NOMO-1 treated with dmso at 0.1 percent for 144 hours (cell line): ENCODE measurements around the gene SPACA5.
"Not testable (repeated sequence)": the region's sequence is repeated elsewhere in the genome, so short reads cannot be mapped to it uniquely, and the experiment has no call there.

Experiments used
- DNase-seq: peaks from one replicate; lab custom pipeline; 2025; ENCODE audit not compliant: unreplicated experiment; lab: John Stamatoyannopoulos, UW

Gene SPACA5

DNA sequence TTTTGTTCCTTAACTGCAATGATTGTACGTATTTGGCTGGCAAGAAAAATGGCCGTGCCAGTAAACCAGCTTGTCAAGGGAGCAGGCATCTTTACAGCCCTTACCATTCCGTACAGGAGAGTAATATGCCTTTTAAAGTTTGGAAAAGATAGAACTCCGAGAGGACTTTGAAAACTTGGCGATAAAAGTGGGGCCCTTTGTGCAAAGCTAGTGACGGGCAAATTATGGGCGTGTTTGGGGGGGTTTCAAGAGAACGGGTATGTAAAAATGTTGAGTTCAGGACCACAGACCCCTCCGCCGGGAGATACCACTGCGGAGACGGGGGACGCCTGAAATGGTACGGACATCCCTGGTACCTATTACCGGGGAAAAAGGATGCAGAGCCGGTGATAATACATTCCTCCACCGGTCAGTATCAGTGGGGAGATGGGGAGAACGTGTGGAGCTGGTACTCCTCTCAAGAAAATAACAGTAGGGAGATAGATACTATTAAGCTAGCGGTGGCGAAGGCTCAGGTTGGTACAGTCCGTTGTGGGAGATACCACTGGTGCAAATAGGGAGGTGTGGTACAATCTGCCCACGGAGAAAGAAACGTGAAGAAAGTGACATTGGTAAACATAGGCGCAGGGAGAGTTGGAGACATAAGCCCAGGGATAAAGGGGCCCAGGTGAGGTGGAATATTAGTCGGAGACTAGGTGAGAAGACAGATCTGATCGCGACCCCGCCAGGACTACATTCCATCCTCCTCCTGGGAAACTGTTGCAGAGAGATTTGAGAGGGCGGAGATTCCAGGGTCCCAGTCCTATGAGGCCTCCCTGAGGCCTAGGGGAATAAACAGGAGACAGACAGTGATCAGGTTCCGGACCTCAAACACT is 14.5 kb downstream of the SPACA5 start:
- DNase-seq, result peak; percentile 54

GRCh38 chrX:48022100-48022499 is 15.3 kb downstream of the SPACA5 start:
- DNase-seq, result no peak

DNA sequence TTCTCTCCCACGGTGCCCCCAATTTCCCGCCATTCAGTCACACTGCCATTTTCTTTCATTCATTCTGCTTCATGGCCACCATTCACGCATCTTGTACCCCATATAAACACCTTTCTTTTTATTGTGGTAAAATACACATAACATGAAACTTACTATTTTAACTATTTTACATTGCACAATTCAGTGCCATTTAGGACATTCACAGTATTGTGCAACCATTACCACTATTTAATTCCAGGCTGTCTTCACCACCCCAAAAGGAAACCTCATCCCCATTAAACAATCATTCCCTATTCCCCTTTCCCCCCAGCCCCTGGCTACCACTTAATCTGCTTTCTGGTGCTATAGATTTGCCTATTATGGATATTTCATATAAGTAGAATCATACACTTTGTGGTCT is 15.9 kb downstream of the SPACA5 start:
- no peak for DNase-seq

GRCh38 chrX:48025561-48025960 is 18.8 kb downstream of the SPACA5 start:
- no peak for DNase-seq

- not testable (repeated sequence) for DNase-seq
These were observed 20.8 kb downstream of the SPACA5 start for GRCh38 chrX:48027545-48027944.

GRCh38 chrX:48028091-48028490 is 21.3 kb downstream of the SPACA5 start:
- DNase-seq, result no peak

DNA sequence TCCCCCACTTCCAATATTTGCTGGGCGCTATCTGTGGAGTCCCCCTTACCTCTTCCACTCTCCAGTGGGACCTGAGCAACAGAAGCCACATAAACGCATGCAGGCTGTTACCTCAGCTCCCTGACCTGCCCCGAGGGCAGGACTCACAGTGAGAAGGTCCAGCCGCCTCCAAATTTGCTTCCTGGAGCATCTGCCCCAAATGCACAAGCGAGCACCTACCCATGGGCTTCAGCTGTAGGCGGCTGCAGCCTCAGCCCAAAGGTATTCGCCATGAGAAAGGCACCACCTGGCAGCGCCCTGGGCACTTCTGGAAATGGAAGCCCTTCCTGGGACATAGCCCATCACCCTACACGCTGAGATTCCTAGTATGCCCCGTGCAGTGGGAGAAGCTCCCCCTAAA is 23.4 kb downstream of the SPACA5 start:
- no peak for DNase-seq

- not testable (repeated sequence) for DNase-seq
These were observed 23.9 kb downstream of the SPACA5 start for GRCh38 chrX:48030641-48031173.

- no peak for DNase-seq
These were observed 29.1 kb downstream of the SPACA5 start for GRCh38 chrX:48035891-48036290.

GRCh38 chrX:48043056-48043455 is 36.3 kb downstream of the SPACA5 start:
- DNase-seq, result no peak

DNA sequence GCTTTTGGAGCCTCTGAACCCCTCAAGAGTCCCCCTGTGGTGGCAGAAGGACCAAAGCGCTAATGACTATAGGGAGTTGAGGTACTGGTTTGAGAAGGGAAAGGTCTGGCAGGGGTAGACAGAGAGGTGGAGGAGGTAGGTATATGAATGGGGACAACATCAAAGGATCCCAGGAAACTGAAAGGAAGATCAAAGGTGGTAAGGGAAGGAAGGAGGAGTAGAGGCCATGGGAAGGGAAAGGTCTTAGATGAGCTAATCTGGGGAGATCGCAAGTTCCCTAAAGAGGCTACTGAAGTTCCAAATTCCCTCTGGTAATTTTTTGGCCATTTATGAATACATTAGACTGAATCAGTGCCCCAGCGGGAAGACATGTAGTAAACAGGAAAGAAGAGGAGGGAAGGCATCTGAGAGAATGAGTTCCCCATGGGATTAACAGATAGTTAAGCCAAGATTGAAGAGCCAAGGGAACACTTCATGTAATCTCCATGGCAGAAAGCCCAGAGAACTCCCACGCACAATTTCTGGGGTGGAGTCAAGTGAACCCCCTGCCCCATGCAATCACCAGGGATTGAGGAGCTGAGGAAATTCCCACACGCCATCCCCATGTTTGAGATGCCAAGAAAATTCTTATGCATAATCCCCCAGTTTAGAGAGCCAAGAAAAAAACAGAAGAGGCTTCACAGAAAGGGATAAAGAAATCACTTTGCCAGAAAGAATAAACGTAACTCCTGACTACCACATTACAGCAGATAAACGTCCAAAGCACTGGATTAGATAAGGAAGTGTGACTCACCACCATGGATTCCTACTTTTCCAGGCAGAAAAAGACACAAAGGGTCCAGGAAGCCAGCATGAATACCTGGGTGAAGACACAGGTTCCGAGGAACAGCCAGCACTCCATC is 38.9 kb downstream of the SPACA5 start:
- no peak for DNase-seq

DNA sequence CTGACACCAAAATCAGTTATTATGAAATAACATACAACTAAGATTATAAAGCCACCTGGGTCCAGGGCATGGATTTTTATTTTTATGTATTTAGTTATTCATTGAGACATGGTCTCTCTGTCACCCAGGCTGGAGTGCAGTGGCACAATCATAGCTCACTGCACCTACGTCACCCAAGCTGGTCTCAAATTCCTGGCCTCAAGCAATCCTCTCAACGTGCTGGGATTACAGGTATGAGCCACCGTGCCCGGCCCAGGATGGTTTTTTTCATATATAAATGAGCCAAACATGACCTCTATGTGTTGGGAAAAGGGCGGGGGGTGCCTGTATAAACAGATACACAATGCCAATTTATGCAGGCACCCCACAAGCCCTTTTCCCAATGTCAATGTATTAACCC is 40.1 kb downstream of the SPACA5 start:
- no peak for DNase-seq

DNA sequence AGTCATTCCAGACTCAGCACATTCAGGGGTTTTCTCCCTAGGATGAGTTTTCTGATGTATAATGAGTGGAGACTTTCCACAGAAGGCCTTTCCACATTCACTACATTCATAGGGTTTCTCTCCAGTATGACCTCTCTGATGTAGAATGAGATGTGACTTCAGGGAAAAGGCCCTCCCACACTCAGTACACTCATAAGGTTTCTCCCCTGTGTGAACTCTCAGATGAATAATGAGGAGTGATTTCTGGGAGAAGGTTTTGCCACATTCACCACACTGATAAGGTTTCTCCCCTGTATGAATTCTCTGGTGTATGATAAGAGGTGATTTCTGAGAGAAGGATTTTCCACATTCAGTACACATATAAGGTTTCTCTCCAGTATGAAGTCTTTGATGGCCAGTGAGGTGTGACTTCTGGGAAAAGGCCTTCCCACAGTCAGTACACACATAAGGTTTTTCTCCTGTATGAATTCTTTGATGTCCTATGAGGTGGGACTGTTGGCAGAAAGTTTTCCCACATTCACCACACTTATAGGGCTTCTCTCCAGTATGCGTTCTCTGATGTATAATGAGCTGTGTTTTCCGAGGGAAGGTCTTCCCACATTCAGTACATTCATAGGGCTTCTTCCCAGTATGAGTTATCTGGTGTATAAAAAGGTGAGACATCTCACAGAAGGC is 52.0 kb downstream of the SPACA5 start:
- DNase-seq, result no peak

DNA sequence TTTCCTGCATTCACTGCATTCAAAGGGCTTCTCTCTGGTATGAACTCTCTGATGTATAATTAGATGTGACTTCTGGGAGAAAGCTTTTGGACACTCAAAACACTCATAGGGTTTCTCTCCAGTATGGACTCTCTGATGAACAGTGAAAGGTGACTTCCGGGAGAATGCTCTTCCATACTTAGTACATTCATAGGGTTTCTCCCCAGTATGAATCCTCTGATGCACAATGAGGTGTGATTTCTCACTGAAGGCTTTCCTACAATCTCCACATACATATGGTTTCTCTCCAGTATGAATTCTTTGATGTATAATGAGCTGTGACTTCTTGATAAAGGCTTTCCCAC is 52.5 kb downstream of the SPACA5 start:
- DNase-seq, result no peak
